Measurements from ENCODE around the gene OTULIN.

OTULIN gene

DNA sequence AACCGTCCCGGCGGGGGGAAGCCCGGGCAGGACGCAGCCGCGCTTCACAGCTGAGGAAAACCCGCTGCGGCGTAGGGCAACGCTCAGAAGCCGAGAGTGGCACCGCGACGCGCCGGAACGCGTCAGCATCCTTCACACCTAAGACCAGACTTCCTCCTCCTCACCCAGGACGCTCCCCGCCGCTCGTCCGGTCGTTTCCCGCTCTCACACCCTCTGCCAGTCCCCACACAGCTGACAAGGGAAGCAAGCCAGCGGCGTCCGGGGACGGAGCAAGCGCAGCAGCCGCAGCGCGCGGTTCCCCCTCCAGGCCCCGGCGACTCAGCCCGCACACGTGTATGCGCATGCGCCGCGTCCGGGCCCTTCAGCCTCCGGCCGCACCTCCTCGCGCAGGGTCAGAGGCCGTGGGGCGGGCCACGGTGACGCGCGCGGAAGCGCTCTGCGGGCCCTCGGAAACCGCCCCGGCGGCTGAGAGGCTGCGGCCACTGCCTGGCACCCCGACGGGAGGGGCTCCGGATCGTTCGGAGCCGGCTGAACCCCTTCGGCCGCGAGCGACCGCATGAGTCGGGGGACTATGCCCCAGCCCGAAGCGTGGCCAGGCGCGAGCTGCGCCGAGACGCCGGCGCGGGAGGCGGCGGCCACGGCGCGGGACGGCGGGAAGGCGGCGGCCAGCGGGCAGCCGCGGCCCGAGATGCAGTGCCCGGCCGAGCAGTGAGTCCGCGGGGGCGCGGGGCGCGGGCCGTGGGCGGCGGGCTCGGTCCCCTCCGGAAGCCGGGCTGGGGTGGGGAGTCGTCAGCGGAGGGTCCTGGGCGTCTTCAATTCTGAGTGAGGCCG, at the start of gene OTULIN:
OTULIN (plus strand) TSS at position 449 of the 831 bp plus-strand sequence; CDS start at position 557, 108 bp downstream.
- intact Hi-C loops (cut with DNase I): loop anchor here (5.0 to 10.0 kb wide), 2 partner anchors 208 to 520 kb away; partner anchors contain the start of genes ANKH and TRIO
- DNase-seq: peak; percentile 83 to 98 (median 88)

DNA sequence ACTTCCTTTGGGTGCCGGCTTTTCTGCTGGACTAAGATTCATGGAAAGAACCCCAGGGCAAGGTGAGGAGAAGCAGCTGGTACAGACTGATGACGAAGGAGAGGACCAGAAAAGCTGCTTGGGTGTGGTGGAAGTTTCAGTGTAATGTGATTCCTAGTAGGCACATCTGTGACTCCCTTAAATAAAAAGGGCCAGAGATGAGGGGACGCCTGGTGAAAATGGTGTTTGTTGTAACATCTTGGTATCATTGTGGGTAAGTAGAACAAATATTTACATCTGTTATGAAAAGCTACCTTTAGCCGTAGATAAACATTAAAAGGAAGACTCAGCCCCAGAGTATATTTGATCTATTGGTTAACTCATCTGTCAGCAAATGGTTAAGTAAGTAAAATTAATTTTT, 49.2 kb upstream of the OTULIN start:
- intact Hi-C loops (cut with DNase I): no loop called here
- no peak for DNase-seq

DNA sequence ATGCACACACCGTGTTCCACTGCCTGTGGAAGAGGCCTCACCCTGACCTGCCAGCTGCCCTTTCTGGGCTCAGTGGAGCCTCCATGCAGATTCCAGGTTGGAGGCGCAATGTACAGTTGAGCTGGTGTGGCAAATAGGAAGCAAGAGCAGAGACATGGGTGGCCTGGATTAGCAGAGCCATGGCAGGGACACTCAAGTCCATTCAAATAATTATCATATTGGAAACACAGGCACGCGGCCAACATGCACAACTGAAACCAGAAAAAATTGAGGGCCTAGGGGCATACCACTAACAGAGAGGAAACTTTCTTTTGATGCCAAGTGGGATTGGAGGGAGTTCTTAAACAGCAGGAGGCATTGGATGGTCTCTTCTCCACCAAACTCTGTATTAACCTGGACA, 47.1 kb upstream of the OTULIN start:
- DNase-seq: no peak
- intact Hi-C loops (cut with DNase I): no loop called here

DNA sequence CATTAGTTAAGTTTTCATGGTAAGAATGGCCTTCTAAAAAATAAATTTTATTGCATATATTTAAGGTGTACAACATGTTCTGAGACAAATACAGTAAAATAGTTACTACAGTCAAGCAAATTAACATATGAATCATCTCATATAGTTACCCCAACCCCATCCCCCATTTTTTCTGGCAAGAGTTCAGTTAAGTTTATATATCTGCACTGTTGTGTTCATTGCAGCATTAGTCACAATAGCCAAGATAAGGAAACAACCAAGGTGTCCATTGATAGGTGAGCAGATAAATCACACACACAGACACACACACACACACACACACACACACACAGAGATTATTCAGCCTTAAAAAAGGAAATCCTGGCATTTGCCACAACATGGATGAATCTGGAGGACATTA, 37.2 kb upstream of the OTULIN start:
- intact Hi-C loops (cut with DNase I): no loop called here
- DNase-seq: no peak

DNA sequence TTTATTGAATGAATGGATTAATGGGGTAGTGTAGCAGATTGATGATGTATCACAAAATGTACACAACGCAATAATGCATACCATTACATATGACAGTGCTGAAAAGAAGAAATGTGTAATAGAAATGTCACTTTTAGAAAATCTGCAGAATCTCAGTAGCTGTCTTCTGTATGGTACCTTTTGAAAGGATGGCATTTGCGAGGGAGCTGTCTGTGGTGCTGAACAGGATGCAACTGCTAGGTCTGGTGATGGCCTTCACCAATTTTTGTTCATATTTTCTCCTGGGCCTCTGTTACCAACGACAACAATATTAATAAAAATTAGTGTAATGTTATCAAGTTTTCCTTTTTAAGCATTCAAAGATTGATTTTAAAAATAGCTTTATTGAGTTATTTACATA, 36.2 kb upstream of the OTULIN start:
- no peak for DNase-seq
- intact Hi-C loops (cut with DNase I): no loop called here

DNA sequence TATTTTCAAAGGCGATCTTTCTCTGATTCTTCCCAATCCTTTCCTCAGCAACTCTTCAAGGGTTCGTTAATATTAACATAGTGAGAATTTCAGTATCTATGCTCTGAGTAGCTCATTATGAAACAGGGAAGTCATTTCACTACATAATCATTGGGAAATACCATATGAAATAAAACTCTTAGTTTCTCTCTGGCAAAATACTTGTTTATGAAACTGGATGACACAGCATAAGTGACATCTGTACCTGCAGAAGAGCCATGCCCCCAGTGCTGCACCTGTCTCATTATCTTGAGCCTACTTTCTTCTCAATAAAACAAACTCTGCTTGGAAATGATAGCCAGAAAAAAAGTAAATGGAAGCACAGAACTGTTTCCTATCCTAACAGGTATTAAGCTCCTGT, 33.8 kb upstream of the OTULIN start:
- intact Hi-C loops (cut with DNase I): no loop called here
- no peak for DNase-seq

DNA sequence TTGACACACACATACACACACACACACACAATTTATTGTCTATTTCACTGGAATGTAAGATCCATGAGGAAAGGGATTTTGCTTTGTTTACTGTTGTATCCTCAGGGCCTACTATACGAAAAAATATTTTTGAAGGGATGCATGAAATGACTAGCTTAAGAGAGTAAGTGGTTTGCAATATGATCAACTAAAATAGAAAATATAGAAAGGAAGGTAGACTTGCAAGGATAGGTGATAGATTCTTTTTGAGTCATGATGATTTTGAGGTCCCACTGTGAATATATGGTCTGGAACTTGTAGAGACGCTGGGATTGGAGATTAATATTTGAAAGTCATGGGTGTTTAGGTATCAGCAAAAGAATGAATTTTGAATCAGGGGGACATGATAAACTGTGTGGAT, 28.9 kb upstream of the OTULIN start:
- DNase-seq: no peak

DNA sequence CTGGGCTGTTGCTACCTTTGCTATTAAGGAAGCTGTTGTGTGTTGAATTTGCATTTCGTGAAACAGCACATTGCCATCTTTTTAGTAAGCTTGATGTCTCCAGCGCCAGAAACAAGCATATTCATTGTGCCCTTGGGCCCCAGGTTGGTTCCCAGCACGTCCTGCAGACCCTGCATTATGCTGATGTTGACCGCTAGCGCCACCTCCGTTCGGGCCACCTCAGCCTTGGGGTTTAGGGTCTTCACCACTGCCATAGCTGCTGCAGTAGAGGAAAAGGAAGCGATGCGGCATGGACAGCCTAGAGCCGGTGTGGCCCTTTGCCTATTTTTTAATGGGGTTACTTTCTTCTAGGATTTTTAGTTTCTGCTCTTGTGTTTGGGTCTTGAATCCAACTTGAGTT, 23.8 kb upstream of the OTULIN start:
- intact Hi-C loops (cut with DNase I): no loop called here
- DNase-seq: no peak

More for the DNA sequence above, 28.9 kb upstream of the OTULIN start:
- intact Hi-C loops (cut with DNase I): no loop called here

DNA sequence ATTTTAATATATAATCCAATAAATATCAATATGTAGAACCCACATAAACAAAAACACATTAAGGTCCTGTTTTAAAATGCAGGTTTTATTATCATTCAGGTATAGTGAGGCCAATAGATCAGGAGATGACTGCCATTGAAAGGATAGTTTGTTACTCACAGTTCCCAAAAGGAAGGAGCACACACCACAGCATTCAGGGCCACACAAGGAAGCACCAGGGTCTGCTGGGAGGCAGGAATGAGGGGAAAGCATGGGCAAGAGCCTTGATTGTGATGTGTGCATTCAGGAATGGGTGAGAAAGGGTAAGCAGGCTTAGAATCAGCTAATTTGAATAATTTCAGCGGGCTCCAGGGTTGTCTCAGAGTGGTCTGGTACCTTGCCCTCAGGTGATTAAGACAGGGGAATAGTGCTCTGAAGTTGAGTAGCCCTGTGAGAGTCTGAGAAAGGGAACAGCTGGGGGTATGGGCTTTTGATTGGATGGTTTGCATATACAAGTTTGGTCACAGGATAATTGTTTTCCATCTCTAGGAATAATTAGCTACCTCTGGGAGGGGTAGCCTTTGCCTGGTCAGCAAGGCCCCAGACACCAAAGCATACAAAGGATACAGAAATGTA, 19.8 kb upstream of the OTULIN start:
- intact Hi-C loops (cut with DNase I): loop anchor here (5.0 kb wide), 1 partner anchor 657 kb away; no protein-coding TSS in a partner anchor
- no peak for DNase-seq

DNA sequence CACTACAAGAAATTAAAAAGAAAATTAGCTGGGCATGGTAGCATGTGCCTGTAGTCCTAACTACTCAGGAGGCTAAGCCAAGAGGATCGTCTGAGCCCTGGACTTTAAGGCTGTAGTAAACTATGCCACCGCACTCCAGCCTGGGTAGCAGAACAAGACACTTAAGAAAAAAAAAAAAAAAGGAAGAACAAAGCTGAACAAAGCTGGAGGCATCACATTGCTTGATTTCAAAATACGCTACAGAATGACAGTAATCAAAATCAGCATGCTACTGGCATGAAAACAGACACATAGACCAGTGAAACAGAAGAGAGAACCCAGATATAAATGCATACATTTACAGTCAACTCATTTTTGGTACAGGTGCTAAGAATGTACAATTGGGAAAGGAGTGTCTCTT, 14.5 kb upstream of the OTULIN start:
- no peak for DNase-seq
- intact Hi-C loops (cut with DNase I): no loop called here

DNA sequence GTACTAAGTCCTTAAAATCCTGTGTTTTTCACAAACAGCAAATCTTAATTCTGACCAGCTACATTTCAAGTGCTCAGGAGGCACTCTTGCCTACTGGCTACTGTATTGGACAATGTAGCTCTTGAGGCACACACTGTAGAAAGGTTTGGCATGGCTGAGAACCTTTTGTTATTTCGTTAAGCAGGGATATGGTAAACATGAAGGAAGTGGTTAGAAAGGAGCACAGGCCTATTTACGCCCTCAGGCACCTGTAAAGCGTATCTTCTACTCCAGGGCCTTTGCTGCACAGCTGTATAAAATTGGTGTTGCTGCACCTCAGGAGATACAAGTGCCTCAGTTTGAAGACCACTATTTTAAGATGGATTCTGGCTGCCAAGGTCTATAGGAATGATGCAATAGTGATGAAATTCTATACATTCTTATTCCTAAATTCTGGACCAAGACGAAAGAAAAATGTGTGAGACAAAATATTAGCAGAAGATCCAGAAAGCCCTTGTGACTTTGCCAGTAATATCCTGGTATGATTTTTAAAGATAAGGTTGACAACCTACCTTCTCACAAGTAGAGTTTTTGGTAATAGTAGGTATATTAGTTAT, 9.3 kb upstream of the OTULIN start:
- intact Hi-C loops (cut with DNase I): no loop called here
- no peak for DNase-seq

DNA sequence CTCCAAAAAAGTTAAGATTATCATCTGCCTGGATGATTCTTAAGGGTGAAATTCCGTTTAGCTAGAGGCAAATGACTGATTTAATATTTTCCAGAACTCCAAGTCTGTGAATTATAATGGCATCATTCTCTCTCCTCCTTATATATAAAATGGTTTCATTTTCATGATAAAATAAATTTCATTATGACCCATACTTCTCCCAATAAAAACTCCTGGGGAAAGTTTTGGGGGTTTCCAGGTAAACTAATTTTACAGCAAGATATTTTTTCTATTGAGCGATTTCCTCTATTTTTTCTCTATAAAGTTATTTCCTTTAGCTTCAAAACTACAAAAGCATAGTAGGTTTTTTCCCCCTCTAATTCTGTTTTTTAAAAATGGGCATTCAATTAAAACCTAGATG, 7.6 kb upstream of the OTULIN start:
- intact Hi-C loops (cut with DNase I): no loop called here
- DNase-seq: no peak

DNA sequence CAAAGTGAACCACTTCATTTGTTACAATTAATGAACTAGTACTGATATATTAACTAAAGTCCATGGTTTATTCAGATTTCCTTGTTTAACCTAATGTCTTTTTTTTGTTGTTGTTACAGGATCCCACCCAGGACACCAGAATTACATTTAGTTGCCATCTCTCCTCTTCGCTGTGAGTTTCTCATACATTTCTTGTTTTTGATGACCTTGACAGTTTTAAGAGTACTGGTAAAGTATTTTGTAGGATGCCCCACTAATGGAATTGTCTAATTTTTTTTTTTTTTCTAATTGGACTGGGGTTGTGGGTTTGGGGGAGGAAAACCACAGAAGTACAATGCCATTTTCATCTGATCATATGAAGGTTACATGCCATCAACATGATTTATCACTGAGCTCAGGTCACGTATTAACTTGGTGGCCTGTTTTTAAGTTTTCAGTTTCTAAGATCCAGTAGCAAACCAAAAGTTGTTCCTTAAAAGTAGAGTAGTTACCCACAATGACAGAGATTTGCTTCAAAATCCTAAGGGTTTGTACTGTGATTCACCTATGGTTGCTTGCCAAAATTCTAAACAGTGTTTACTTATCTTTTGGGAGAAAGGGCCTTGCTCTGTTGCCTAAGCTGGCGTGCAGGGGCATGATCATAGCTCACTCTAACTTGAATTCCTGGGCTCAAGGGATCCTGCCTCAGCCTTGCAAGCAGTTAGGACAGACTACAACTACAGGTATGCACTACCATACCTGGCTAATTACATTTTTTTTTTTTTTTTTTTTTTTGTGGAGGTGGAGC, 4.5 kb upstream of the OTULIN start:
- no peak for DNase-seq
- intact Hi-C loops (cut with DNase I): loop anchor here (5.0 to 10.0 kb wide), 2 partner anchors 212 to 515 kb away; partner anchors contain the start of genes ANKH and TRIO

DNA sequence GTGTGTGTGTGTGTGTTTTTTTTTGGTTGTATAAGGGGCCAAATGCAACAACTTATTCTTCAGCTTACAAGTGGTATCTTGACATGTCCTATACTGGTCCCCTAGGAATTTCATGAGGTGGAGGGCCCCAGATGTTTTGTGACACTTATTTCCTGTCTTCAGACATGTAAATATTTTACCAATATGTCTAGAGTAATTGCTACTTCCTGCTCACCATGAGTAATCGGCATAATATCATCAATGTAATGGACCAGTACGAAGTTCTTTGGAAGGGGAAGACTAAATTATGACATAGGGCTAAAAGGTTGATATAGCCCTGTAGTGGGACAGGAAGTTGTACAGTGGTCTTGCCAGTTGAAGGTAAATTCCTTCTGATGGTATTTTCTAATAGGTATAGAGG, 3.7 kb upstream of the OTULIN start:
- intact Hi-C loops (cut with DNase I): loop anchor here (5.0 to 10.0 kb wide), 2 partner anchors 211 to 516 kb away; partner anchors contain the start of genes ANKH and TRIO

DNA sequence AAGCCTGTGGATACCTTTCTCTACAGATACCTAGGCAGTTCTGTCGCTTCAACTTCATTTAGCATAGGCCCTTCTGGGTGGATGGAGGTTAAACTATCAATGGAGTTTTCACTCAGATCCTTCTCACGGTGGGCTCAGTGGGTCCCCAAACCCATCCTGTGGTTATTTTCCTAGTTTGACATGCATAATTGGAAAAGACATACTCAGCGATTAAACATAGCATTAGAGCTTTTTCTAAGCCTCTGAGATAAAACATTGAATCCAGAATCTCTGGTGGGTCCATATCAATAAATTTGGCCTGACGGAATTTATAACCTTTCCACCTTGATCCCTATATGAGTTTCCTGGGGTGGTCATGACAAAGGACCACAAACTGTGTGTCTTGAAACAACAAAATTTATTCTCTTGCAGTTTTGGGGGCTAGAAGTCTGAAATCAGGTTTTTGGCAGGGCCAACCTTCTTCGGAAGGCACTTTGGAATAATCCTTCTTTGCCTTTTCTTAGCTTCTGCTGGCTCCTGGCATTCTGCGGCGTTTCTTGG, 1.7 kb upstream of the OTULIN start:
- DNase-seq: no peak
- intact Hi-C loops (cut with DNase I): loop anchor here (5.0 to 10.0 kb wide), 2 partner anchors 210 to 518 kb away; partner anchors contain the start of genes ANKH and TRIO

More for the DNA sequence above, 3.7 kb upstream of the OTULIN start:
- DNase-seq: no peak

DNA sequence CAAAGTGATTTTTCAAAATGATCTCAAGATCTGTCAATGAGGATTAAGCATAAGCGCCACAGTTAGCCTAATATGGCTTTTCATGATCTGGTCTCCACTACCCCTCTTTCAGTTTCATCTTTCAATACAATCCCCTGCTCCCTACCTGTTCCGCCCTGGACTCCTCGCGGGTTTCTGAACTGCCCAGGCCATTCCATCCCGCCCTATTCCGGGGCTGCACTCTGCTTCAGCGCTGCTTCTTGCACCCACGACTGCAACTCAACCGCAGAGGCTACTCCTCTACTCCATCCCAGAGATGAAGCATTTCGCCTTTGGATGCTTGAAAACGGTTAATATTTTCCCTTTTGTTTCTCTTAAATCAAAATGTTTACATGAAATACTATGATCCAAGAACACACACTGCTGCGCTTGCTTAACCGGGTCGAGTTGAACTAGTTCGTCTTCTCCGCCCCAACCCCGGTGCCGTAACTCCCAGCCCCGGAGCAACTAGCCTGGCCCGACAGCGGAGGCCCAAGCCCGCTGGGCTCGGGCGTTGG, 716 bp upstream of the OTULIN start:
- DNase-seq: peak in 4 of 10 donors; percentile 7 to 86 (median 72)
- intact Hi-C loops (cut with DNase I): loop anchor here (5.0 to 10.0 kb wide), 2 partner anchors 208 to 519 kb away; partner anchors contain the start of genes ANKH and TRIO

DNA sequence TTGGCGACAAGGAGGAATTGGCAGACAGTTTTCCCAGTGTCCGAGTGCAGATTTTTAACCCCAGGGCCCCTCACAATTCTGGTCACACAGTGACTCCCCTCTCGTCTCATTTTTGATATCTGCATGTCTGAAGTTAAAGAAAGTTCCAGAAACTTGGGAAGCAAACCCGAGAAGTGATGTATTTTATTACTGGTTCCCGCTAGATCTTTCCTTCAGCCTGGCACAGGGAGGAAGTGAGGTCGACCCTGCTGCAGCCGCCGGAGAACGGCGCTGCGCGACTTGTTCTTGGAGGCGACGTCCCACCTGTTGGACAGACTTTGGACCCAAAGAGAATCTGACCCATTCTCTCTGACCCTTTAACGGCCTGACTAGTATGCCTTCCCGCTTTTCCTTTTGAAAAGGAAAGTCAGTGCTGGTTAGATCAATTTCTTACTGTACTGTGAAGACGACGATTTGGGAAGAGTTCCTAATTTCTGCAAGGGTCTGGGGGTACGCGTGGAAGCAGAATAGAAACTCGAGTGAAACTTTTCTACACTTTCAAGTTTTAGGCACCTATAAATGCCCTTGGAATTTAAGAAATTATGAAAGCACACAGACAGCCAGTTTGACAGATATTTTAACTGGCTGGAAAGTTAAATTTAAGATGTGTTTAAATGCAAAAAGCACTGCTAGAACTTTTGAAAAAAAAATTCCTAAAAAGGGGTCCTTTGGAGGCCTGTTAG, 744 bp downstream of the OTULIN start:
- intact Hi-C loops (cut with DNase I): loop anchor here (10.0 kb wide), 1 partner anchor 520 kb away; the partner anchor contains the start of gene TRIO
- peak in 4 of 10 donors; percentile 14 to 80 (median 44) for DNase-seq

DNA sequence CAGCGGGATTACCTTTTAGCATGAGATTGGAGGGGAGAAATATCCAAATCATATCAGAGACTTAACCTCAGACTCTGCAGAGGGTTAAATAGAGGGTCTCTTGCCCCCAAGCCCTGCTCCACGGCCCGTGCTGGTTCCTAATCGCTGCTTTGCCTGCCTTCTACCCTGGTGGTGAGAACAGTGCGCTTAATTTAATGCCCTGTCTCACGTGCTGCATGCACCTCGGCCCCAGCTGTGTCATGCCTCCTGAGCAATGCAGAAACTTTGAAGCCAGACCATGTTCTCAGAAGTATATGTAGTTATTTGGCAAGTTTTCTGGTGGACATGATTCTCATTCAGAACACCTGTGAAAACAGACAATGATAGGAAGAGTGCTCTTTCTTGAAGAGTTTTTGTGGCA, 1.4 kb downstream of the OTULIN start:
- DNase-seq: no peak

DNA sequence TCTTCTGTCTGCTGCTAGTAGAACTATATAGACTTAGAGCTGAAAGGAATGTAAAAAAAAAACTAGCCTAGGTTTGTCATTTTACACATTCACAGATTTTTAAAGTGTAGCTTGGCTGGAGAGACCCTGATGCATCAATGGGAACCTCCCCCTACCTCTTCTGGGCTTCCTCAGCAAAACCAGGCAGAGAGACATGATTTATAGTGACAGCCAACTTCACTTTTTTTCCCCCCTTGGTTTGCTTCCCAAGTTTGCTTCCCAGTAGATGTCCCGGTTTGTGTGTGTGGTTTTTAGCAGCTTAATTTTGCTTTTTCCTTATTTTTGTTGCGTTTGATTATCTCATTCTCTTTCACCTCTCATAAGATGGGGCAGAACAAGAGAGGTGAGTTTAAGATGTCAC, 1.8 kb downstream of the OTULIN start:
- DNase-seq: no peak
- intact Hi-C loops (cut with DNase I): loop anchor here (10.0 kb wide), 1 partner anchor 522 kb away; the partner anchor contains the start of gene TRIO

More for the DNA sequence above, 1.4 kb downstream of the OTULIN start:
- intact Hi-C loops (cut with DNase I): loop anchor here (10.0 kb wide), 1 partner anchor 521 kb away; the partner anchor contains the start of gene TRIO
